ENCODE results near the gene PITX3.

Gene PITX3

GRCh38 chr10:102241444-102242117, at the start of gene PITX3:
Gene PITX3, minus strand, starts transcription at chr10:102241512. Its CDS starts 9,432 bp downstream, at chr10:102232080.
- peak; percentile 64 to 69 for DNase-seq (ENCODE audit: low read depth in 2 of 2)

- no peak for DNase-seq (ENCODE audit: low read depth in 2 of 2)
These were observed 48.5 kb upstream of the PITX3 start for GRCh38 chr10:102289840-102290239.

- no peak for DNase-seq (ENCODE audit: low read depth in 2 of 2)
These were observed 48.0 kb upstream of the PITX3 start for GRCh38 chr10:102289356-102289755.

- no peak for DNase-seq (ENCODE audit: low read depth in 2 of 2)
These were observed 46.7 kb upstream of the PITX3 start for GRCh38 chr10:102287991-102288390.

- no peak for DNase-seq (ENCODE audit: low read depth in 2 of 2)
These were observed 46.2 kb upstream of the PITX3 start for GRCh38 chr10:102287538-102287937.

- no peak for DNase-seq (ENCODE audit: low read depth in 2 of 2)
These were observed 44.9 kb upstream of the PITX3 start for GRCh38 chr10:102286216-102286615.

GRCh38 chr10:102285133-102285532, 43.8 kb upstream of the PITX3 start:
- no peak for DNase-seq (ENCODE audit: low read depth in 2 of 2)

GRCh38 chr10:102284531-102284930, 43.2 kb upstream of the PITX3 start:
- no peak for DNase-seq (ENCODE audit: low read depth in 2 of 2)

GRCh38 chr10:102283890-102284289, 42.6 kb upstream of the PITX3 start:
- no peak for DNase-seq (ENCODE audit: low read depth in 2 of 2)

- no peak for DNase-seq (ENCODE audit: low read depth in 2 of 2)
These were observed 42.2 kb upstream of the PITX3 start for GRCh38 chr10:102283488-102283887.

GRCh38 chr10:102281102-102281487, 39.8 kb upstream of the PITX3 start:
- no peak for DNase-seq (ENCODE audit: low read depth in 2 of 2)

GRCh38 chr10:102280397-102281101, 39.2 kb upstream of the PITX3 start:
- DNase-seq (ENCODE audit: low read depth in 2 of 2) = no peak

- no peak for DNase-seq (ENCODE audit: low read depth in 2 of 2)
These were observed 37.8 kb upstream of the PITX3 start for GRCh38 chr10:102279104-102279503.

- no peak for DNase-seq (ENCODE audit: low read depth in 2 of 2)
These were observed 34.0 kb upstream of the PITX3 start for GRCh38 chr10:102275343-102275742.

- no peak for DNase-seq (ENCODE audit: low read depth in 2 of 2)
These were observed 32.8 kb upstream of the PITX3 start for GRCh38 chr10:102274062-102274461.

- no peak for DNase-seq (ENCODE audit: low read depth in 2 of 2)
These were observed 27.7 kb upstream of the PITX3 start for GRCh38 chr10:102269017-102269416.

- DNase-seq (ENCODE audit: low read depth in 2 of 2) = no peak
These were observed 27.1 kb upstream of the PITX3 start for GRCh38 chr10:102268375-102268888.

- DNase-seq (ENCODE audit: low read depth in 2 of 2) = no peak
These were observed 26.4 kb upstream of the PITX3 start for GRCh38 chr10:102267748-102268147.

GRCh38 chr10:102266670-102267069, 25.4 kb upstream of the PITX3 start:
- no peak for DNase-seq (ENCODE audit: low read depth in 2 of 2)

GRCh38 chr10:102264371-102264770, 23.1 kb upstream of the PITX3 start:
- DNase-seq (ENCODE audit: low read depth in 2 of 2) = no peak

GRCh38 chr10:102262744-102263370, 21.5 kb upstream of the PITX3 start:
- no peak for DNase-seq (ENCODE audit: low read depth in 2 of 2)

GRCh38 chr10:102261842-102262241, 20.5 kb upstream of the PITX3 start:
- DNase-seq (ENCODE audit: low read depth in 2 of 2) = no peak

- DNase-seq (ENCODE audit: low read depth in 2 of 2) = no peak
These were observed 19.9 kb upstream of the PITX3 start for GRCh38 chr10:102261196-102261595.
